H9 (cell line): Measurements from ENCODE around the gene POGLUT2. TPM values are rescaled to one million over a fixed set of nuclear protein-coding genes. Genes with fewer than 3 reads are reported as not detected.

Experiments
- DNase-seq: peaks from one replicate; pipeline ENCODE4 v3.0.0-alpha.2; 2017
- H2AFZ ChIP-seq: one replicate; pipeline ENCODE4 v1.6.1; 2013; ENCODE audit warnings: mild to moderate bottlenecking, low read length, control low read depth, moderate library complexity
- H2AK5ac ChIP-seq: 2 replicates; pipeline ENCODE4 v1.6.1; 2013; ENCODE audit warnings: low read length, control low read depth, mixed read lengths; ENCODE audit not compliant: insufficient read length
- H2BK120ac ChIP-seq: one replicate; pipeline ENCODE4 v1.6.1; 2013; ENCODE audit warnings: low read depth, mild to moderate bottlenecking, low read length, control low read depth, inconsistent platforms; ENCODE audit not compliant: poor library complexity, severe bottlenecking
- H2BK12ac ChIP-seq: 2 replicates; pipeline ENCODE4 v1.6.1; 2013; ENCODE audit warnings: low read length, control low read depth, mixed read lengths, low read depth; ENCODE audit not compliant: insufficient read length
- H2BK15ac ChIP-seq: 2 replicates; pipeline ENCODE4 v1.6.1; 2013; ENCODE audit warnings: low read depth, low read length, control low read depth
- H2BK20ac ChIP-seq: one replicate; pipeline ENCODE4 v1.6.1; 2013; ENCODE audit warnings: low read depth, mild to moderate bottlenecking, low read length, control low read depth, inconsistent platforms; ENCODE audit not compliant: poor library complexity, severe bottlenecking
- H2BK5ac ChIP-seq: 2 replicates; pipeline ENCODE4 v1.6.1; 2013; ENCODE audit warnings: low read length, control low read depth, mixed read lengths; ENCODE audit not compliant: insufficient read length
- H3K14ac ChIP-seq: 2 replicates; pipeline ENCODE4 v1.6.1; 2013; ENCODE audit warnings: low read length, control low read depth; ENCODE audit not compliant: insufficient read depth
- H3K18ac ChIP-seq: 2 replicates; pipeline ENCODE4 v1.6.1; 2013; ENCODE audit warnings: low read depth, mild to moderate bottlenecking, mixed read lengths, low read length, control low read depth; ENCODE audit not compliant: insufficient read length
- H3K23ac ChIP-seq: 2 replicates; pipeline ENCODE4 v1.6.1; 2013; ENCODE audit warnings: low read length, control low read depth, mixed read lengths, low read depth; ENCODE audit not compliant: insufficient read length
- H3K23me2 ChIP-seq: 2 replicates; pipeline ENCODE4 v1.6.1; 2013; ENCODE audit warnings: low read depth, mild to moderate bottlenecking, mixed read lengths, low read length, control low read depth; ENCODE audit not compliant: insufficient read length, poor library complexity, severe bottlenecking
- H3K27ac ChIP-seq: 2 replicates; pipeline ENCODE4 v1.5.1; 2013; ENCODE audit warnings: low read length, control low read depth, mixed read lengths, low read depth; ENCODE audit not compliant: insufficient read length
- H3K27me3 ChIP-seq: 2 replicates; pipeline ENCODE4 v1.6.1; 2013; ENCODE audit warnings: low read length, control low read depth, inconsistent platforms; ENCODE audit not compliant: insufficient read depth
- H3K4ac ChIP-seq: 2 replicates; pipeline ENCODE4 v1.6.1; 2013; ENCODE audit warnings: low read depth, mild to moderate bottlenecking, control low read depth, inconsistent platforms, low read length, moderate library complexity
- H3K4me1 ChIP-seq: 2 replicates; pipeline ENCODE4 v1.6.1; 2013; ENCODE audit warnings: low read length, control low read depth, inconsistent platforms; ENCODE audit not compliant: insufficient read depth
- H3K4me2 ChIP-seq: 2 replicates; pipeline ENCODE4 v1.6.1; 2013; ENCODE audit warnings: low read length, control low read depth, mixed read lengths; ENCODE audit not compliant: insufficient read length, insufficient read depth
- H3K56ac ChIP-seq: 2 replicates; pipeline ENCODE4 v1.6.1; 2013; ENCODE audit warnings: low read depth, mild to moderate bottlenecking, mixed read lengths, low read length, control low read depth; ENCODE audit not compliant: insufficient read length
- H3K79me1 ChIP-seq: 2 replicates; pipeline ENCODE4 v1.6.1; 2013; ENCODE audit warnings: low read depth, mild to moderate bottlenecking, moderate library complexity, low read length, control low read depth, inconsistent platforms; ENCODE audit not compliant: insufficient read depth, poor library complexity, severe bottlenecking
- H3K79me2 ChIP-seq: 2 replicates; pipeline ENCODE4 v1.6.1; 2013; ENCODE audit warnings: low read length, control low read depth, inconsistent platforms; ENCODE audit not compliant: insufficient read depth
- H3K9ac ChIP-seq: 2 replicates; pipeline ENCODE4 v1.6.1; 2013; ENCODE audit warnings: low read length, control low read depth, mixed read lengths; ENCODE audit not compliant: insufficient read length; ENCODE audit errors: extremely low read depth
- H3K9me3 ChIP-seq: one replicate; pipeline ENCODE4 v1.6.1; 2013; ENCODE audit warnings: low read depth, low read length, inconsistent platforms; ENCODE audit not compliant: control insufficient read depth
- H3T11ph ChIP-seq: one replicate; pipeline ENCODE4 v1.6.1; 2013; ENCODE audit warnings: mild to moderate bottlenecking, low read length, control low read depth, inconsistent platforms
- H4K20me1 ChIP-seq: one replicate; pipeline ENCODE4 v1.6.1; 2013; ENCODE audit not compliant: control insufficient read depth, insufficient read length, insufficient read depth
- H4K5ac ChIP-seq: 2 replicates; pipeline ENCODE4 v1.6.1; 2013; ENCODE audit warnings: low read depth, mild to moderate bottlenecking, mixed read lengths, low read length, control low read depth; ENCODE audit not compliant: insufficient read length
- H4K8ac ChIP-seq: replicated peaks from 2 replicates; pipeline ENCODE4 v1.6.1; 2013; ENCODE audit warnings: low read length, control low read depth, mixed read lengths, low read depth; ENCODE audit not compliant: insufficient read length
- H4K91ac ChIP-seq: 2 replicates; pipeline ENCODE4 v1.6.1; 2013; ENCODE audit warnings: low read depth, mild to moderate bottlenecking, moderate library complexity, mixed read lengths, low read length, control low read depth; ENCODE audit not compliant: insufficient read length
- H3K27ac Mint-ChIP-seq, 3 experiments: 2 replicates in 2 of 3; 3 replicates in 1 of 3; pipeline ENCODE4 v1.8.0; 2020 to 2021; ENCODE audit warnings: mixed read lengths in 3 of 3, mild to moderate bottlenecking in 1 of 3, moderate library complexity in 1 of 3
- H3K27me3 Mint-ChIP-seq: 2 replicates; pipeline ENCODE4 v1.8.0; 2021; ENCODE audit warnings: low read depth, mild to moderate bottlenecking, moderate library complexity, mixed read lengths
- H3K36me3 Mint-ChIP-seq, 3 experiments: 2 replicates in 2 of 3; 3 replicates in 1 of 3; pipeline ENCODE4 v1.8.0; 2020 to 2021; ENCODE audit warnings: low read depth in 3 of 3, mixed read lengths in 3 of 3; ENCODE audit not compliant: insufficient read depth in 1 of 3
- H3K4me1 Mint-ChIP-seq, 2 experiments: 2 replicates each; pipeline ENCODE4 v1.8.0; 2020; ENCODE audit warnings: mixed read lengths in 2 of 2
- H3K4me3 Mint-ChIP-seq, 2 experiments: 2 replicates in 1 of 2; 3 replicates in 1 of 2; pipeline ENCODE4 v1.8.0; 2020 to 2021; ENCODE audit warnings: mild to moderate bottlenecking in 2 of 2, mixed read lengths in 2 of 2, moderate library complexity in 1 of 2
- H3K9me3 Mint-ChIP-seq, 2 experiments: 2 replicates in 1 of 2; 3 replicates in 1 of 2; pipeline ENCODE4 v1.8.0; 2020; ENCODE audit warnings: mild to moderate bottlenecking in 2 of 2, mixed read lengths in 2 of 2, moderate library complexity in 1 of 2
- WGBS: extraction: QIAGEN DNeasy Blood & Tissue Kit; methylation state at CpG from one replicate; pipeline ENCODE4 v1.1.7; 2013; ENCODE audit warnings: missing lambda C conversion rate, low lambda C conversion rate, mixed read lengths; ENCODE audit not compliant: insufficient read length; ENCODE audit errors: extremely low coverage; 5-methylcytosine and 5-hydroxymethylcytosine counted together
- total RNA-seq: library from RNA; stranded (reverse); gene quantifications from 2 replicates; pipeline ENCODE4 v1.2.1, GENCODE V29; 2021
- TF ChIP-seq, protein P1 (sequence below): fragments of 200-600 bp; sonication (generic); conservative IDR thresholded peaks from 3 replicates; pipeline ENCODE4 v1.8.0; 2021; ENCODE audit warnings: antibody characterized with exemption, mild to moderate bottlenecking

POGLUT2 gene
- total RNA-seq, 1 experiment from 2014 or later, result 23.5 TPM

DNA sequence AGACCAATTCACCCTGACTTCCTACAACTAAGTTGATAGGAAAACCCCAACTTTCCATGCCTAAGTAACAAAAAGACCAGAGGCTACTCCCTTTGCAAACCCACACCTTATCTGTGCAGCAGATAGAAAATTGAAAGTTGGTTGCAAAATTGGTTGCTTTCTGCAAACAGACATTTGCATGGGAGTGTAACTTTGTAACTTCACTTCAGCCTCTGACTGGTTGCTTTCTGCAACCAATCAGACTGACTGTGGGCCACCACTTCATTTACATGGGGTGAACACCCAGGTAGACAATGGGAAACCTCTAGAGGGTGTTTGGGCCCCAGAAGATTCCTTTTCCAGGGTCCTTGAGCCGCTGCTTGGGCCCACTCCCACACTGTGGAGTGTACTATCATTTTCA, 35.0 kb downstream of the POGLUT2 start:
- no peaks in the 10 kb centered on the region for H3K79me1 ChIP-seq
- no peaks in the 10 kb centered on the region for H4K20me1 ChIP-seq
- no peak overlapping the region for H3K56ac ChIP-seq
- no peaks in the 10 kb centered on the region for H3K27me3 ChIP-seq
- H4K91ac ChIP-seq, result no peak overlapping the region
- H3K79me2 ChIP-seq, result no peaks in the 10 kb centered on the region
- H2AFZ ChIP-seq, result no peak overlapping the region
- no peak overlapping the region for H3K4ac ChIP-seq
- Mint-ChIP-seq H3K27ac (no peak overlapping the region), H3K9me3 (no peaks in the 10 kb centered on the region), H3K4me1 (peaks cover 6% of the 10 kb centered on the region in 2 experiments), H3K27me3 (no peaks in the 10 kb centered on the region), H3K4me3 (no peak overlapping the region), H3K36me3 (peaks cover 0 to 7% (median 6%) of the 10 kb centered on the region in 3 experiments; a peak in 3 of 7 replicates)
- DNase-seq, result no peak
- no peak overlapping the region for H2BK120ac ChIP-seq
- H4K5ac ChIP-seq, result no peak overlapping the region
- no peak overlapping the region for H3T11ph ChIP-seq
- H3K4me1 ChIP-seq, result no peaks in the 10 kb centered on the region
- H3K23ac ChIP-seq, result no peak overlapping the region
- no peaks in the 10 kb centered on the region for H3K23me2 ChIP-seq
- H3K18ac ChIP-seq, result no peak overlapping the region
- H2BK20ac ChIP-seq, result no peak overlapping the region
- no peaks in the 10 kb centered on the region for H3K9me3 ChIP-seq
- WGBS, result no CpG with 5 or more reads among the region's 1 CpG
- no peak overlapping the region for H4K8ac ChIP-seq
- H3K27ac ChIP-seq, result no peak overlapping the region
- no peak overlapping the region for H2BK12ac ChIP-seq
- H3K9ac ChIP-seq, result no peak overlapping the region
- no peak overlapping the region for H3K14ac ChIP-seq
- H3K4me2 ChIP-seq, result no peak overlapping the region
- no peak overlapping the region for H2BK5ac ChIP-seq
- H2AK5ac ChIP-seq, result no peak overlapping the region
- H2BK15ac ChIP-seq, result no peak overlapping the region
- TF ChIP-seq, protein P1, sequence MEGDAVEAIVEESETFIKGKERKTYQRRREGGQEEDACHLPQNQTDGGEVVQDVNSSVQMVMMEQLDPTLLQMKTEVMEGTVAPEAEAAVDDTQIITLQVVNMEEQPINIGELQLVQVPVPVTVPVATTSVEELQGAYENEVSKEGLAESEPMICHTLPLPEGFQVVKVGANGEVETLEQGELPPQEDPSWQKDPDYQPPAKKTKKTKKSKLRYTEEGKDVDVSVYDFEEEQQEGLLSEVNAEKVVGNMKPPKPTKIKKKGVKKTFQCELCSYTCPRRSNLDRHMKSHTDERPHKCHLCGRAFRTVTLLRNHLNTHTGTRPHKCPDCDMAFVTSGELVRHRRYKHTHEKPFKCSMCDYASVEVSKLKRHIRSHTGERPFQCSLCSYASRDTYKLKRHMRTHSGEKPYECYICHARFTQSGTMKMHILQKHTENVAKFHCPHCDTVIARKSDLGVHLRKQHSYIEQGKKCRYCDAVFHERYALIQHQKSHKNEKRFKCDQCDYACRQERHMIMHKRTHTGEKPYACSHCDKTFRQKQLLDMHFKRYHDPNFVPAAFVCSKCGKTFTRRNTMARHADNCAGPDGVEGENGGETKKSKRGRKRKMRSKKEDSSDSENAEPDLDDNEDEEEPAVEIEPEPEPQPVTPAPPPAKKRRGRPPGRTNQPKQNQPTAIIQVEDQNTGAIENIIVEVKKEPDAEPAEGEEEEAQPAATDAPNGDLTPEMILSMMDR, result no peak
